ENCODE results near the gene TGM3.

Gene TGM3

GRCh38 chr20:2305946-2306345 is 10.1 kb downstream of the TGM3 start:
- DNase-seq (ENCODE audit: low read depth in 2 of 2, low spot score in 1 of 2) = no peak

GRCh38 chr20:2307136-2307535 is 11.3 kb downstream of the TGM3 start:
- no peak for DNase-seq (ENCODE audit: low read depth in 2 of 2, low spot score in 1 of 2)

GRCh38 chr20:2311329-2311728 is 15.5 kb downstream of the TGM3 start:
- DNase-seq (ENCODE audit: low read depth in 2 of 2, low spot score in 1 of 2) = no peak

- no peak for DNase-seq (ENCODE audit: low read depth in 2 of 2, low spot score in 1 of 2)
Observed at GRCh38 chr20:2312876-2313275, 17.1 kb downstream of the TGM3 start.

GRCh38 chr20:2313316-2313715 is 17.5 kb downstream of the TGM3 start:
- no peak for DNase-seq (ENCODE audit: low read depth in 2 of 2, low spot score in 1 of 2)

GRCh38 chr20:2314759-2315439 is 19.1 kb downstream of the TGM3 start:
- no peak for DNase-seq (ENCODE audit: low read depth in 2 of 2, low spot score in 1 of 2)

GRCh38 chr20:2315440-2315778 is 19.6 kb downstream of the TGM3 start:
- no peak for DNase-seq (ENCODE audit: low read depth in 2 of 2, low spot score in 1 of 2)

- DNase-seq (ENCODE audit: low read depth in 2 of 2, low spot score in 1 of 2) = no peak
Observed at GRCh38 chr20:2316847-2317495, 21.2 kb downstream of the TGM3 start.

- no peak for DNase-seq (ENCODE audit: low read depth in 2 of 2, low spot score in 1 of 2)
Observed at GRCh38 chr20:2320813-2321658, 25.2 kb downstream of the TGM3 start.

GRCh38 chr20:2323051-2323450 is 27.2 kb downstream of the TGM3 start:
- DNase-seq (ENCODE audit: low read depth in 2 of 2, low spot score in 1 of 2) = no peak

- DNase-seq (ENCODE audit: low read depth in 2 of 2, low spot score in 1 of 2) = no peak
Observed at GRCh38 chr20:2326046-2326445, 30.2 kb downstream of the TGM3 start.

GRCh38 chr20:2327620-2328555 is 32.1 kb downstream of the TGM3 start:
- no peak for DNase-seq (ENCODE audit: low read depth in 2 of 2, low spot score in 1 of 2)

GRCh38 chr20:2329286-2329685 is 33.5 kb downstream of the TGM3 start:
- DNase-seq (ENCODE audit: low read depth in 2 of 2, low spot score in 1 of 2) = no peak

- no peak for DNase-seq (ENCODE audit: low read depth in 2 of 2, low spot score in 1 of 2)
Observed at GRCh38 chr20:2330090-2330695, 34.4 kb downstream of the TGM3 start.

- no peak for DNase-seq (ENCODE audit: low read depth in 2 of 2, low spot score in 1 of 2)
Observed at GRCh38 chr20:2331106-2331505, 35.3 kb downstream of the TGM3 start.

- no peak for DNase-seq (ENCODE audit: low read depth in 2 of 2, low spot score in 1 of 2)
Observed at GRCh38 chr20:2331901-2332565, 36.2 kb downstream of the TGM3 start.

- DNase-seq (ENCODE audit: low read depth in 2 of 2, low spot score in 1 of 2) = no peak
Observed at GRCh38 chr20:2332711-2333110, 36.9 kb downstream of the TGM3 start.

- DNase-seq (ENCODE audit: low read depth in 2 of 2, low spot score in 1 of 2) = no peak
Observed at GRCh38 chr20:2333821-2334220, 38.0 kb downstream of the TGM3 start.

GRCh38 chr20:2335096-2335870 is 39.5 kb downstream of the TGM3 start:
- DNase-seq (ENCODE audit: low read depth in 2 of 2, low spot score in 1 of 2) = no peak

Data from stimulated activated CD8-positive, alpha-beta memory T cell treated with anti-CD3 and anti-CD28 coated beads, Interleukin-4, amount 100 ng/mL, for 4 hours (primary cell).